Smooth muscle cell (in vitro differentiated cells): ENCODE results near the gene UST. TPM values are rescaled to one million over a fixed set of nuclear protein-coding genes. Genes with fewer than 3 reads are reported as not detected.

Experiments
- DNase-seq: peaks from one replicate; lab custom pipeline; 2025; ENCODE audit not compliant: unreplicated experiment; lab: John Stamatoyannopoulos, UW
- H2AFZ ChIP-seq: fragments of 200-600 bp; sonication (generic); 2 replicates; pipeline ENCODE4 v1.6.0; 2016; ENCODE audit warnings: antibody characterized with exemption, low read depth, mild to moderate bottlenecking
- H3F3A ChIP-seq: fragments of 200-600 bp; sonication (generic); 2 replicates; pipeline ENCODE4 v1.6.0; 2017; ENCODE audit warnings: antibody characterized with exemption, low read depth
- H3K27ac ChIP-seq: fragments of 200-600 bp; sonication (generic); 2 replicates; pipeline ENCODE4 v1.5.1; 2016; ENCODE audit warnings: low read depth, mild to moderate bottlenecking
- H3K27me3 ChIP-seq: fragments of 200-600 bp; sonication (generic); 2 replicates; pipeline ENCODE4 v1.6.1; 2016; ENCODE audit warnings: low read depth, mild to moderate bottlenecking
- H3K36me3 ChIP-seq: fragments of 200-600 bp; sonication (generic); 2 replicates; pipeline ENCODE4 v1.5.1; 2016; ENCODE audit warnings: low read depth
- H3K4me1 ChIP-seq: fragments of 200-600 bp; sonication (generic); 2 replicates; pipeline ENCODE4 v1.5.1; 2016; ENCODE audit warnings: low read depth
- H3K4me2 ChIP-seq: fragments of 200-600 bp; sonication (generic); 2 replicates; pipeline ENCODE4 v1.6.0; 2016; ENCODE audit warnings: mild to moderate bottlenecking
- H3K4me3 ChIP-seq: fragments of 200-600 bp; sonication (generic); 2 replicates; pipeline ENCODE4 v1.5.1; 2016; ENCODE audit warnings: mild to moderate bottlenecking
- H3K79me2 ChIP-seq: fragments of 200-600 bp; sonication (generic); 2 replicates; pipeline ENCODE4 v1.6.0; 2016; ENCODE audit warnings: low read depth, mild to moderate bottlenecking
- H3K9ac ChIP-seq: fragments of 200-600 bp; sonication (generic); 2 replicates; pipeline ENCODE4 v1.6.0; 2016; ENCODE audit warnings: low read depth
- H3K9me3 ChIP-seq: fragments of 200-600 bp; sonication (generic); replicated peaks from 2 replicates; pipeline ENCODE4 v1.5.1; 2016; ENCODE audit warnings: low read depth
- H4K20me1 ChIP-seq: fragments of 200-600 bp; sonication (generic); 2 replicates; pipeline ENCODE4 v1.6.0; 2016; ENCODE audit warnings: low read depth
- CTCF ChIP-seq: fragments of 200-600 bp; sonication (generic); IDR thresholded peaks from 2 replicates; pipeline ENCODE4 v1.5.1; 2017; ENCODE audit warnings: borderline replicate concordance, mild to moderate bottlenecking, antibody characterized with exemption; ENCODE audit not compliant: insufficient read depth, poor library complexity, severe bottlenecking
- WGBS: methylation state at CpG from one replicate; pipeline ENCODE4 v1.1.7; 2016; ENCODE audit warnings: low lambda C conversion rate; 5-methylcytosine and 5-hydroxymethylcytosine counted together
- polyA plus RNA-seq: library from polyadenylated mRNA; unstranded; fragments of >200 nt; fragmentation: Nextera tagmentation; extraction: Ambion mirVana; gene quantifications from 2 replicates; pipeline ENCODE4 v1.2.1, GENCODE V29; 2016
- total RNA-seq: library from RNA; depleted of rRNA; stranded (reverse); fragments of >200 nt; gene quantifications from 2 replicates; pipeline ENCODE4 v1.2.3, GENCODE V29; 2014

UST gene
- total and polyA plus RNA-seq, 2 experiments from 2014 or later = 16.1 to 19.5 TPM

GRCh38 chr6:149064660-149065015 is 317.8 kb downstream of the UST start:
- 64% methylated on average over 7 of the region's 7 CpGs for WGBS
- H3K27ac ChIP-seq = peak overlapping the region; percentile 8

DNA sequence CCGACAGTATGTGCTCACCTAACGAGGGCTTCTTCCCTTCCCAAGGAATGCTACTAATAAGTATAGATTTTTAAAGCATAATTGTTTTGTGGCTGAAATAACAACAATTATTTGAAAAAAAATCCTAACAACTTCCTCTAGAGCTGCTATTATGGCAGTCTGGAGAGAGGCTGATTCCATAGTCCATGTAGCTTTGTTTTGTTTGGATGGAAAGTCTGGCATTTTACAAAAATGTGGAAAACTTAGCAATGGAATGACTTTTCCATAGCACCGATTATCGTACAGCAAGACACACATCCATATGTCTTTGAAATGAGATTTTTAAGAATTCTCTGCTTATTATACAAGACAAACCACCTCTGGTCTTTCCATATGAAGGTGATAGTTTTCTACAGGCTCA is 318.3 kb downstream of the UST start:
- Histone ChIP-seq H3K27me3 (no peaks in the 10 kb centered on the region), H3K36me3 (no peaks in the 10 kb centered on the region), H3K79me2 (no peaks in the 10 kb centered on the region), H3K27ac (peak overlapping the region; percentile 8), H3K4me2 (no peak overlapping the region), H3F3A (no peaks in the 10 kb centered on the region), H4K20me1 (no peaks in the 10 kb centered on the region), H3K4me3 (no peak overlapping the region), H3K9me3 (no peaks in the 10 kb centered on the region), H2AFZ (no peak overlapping the region), H3K4me1 (no peaks in the 10 kb centered on the region), H3K9ac (no peak overlapping the region)
- WGBS = 92% methylated on average over 4 of the region's 4 CpGs
- DNase-seq = no peak
- TF ChIP-seq CTCF = no peak

More at GRCh38 chr6:149064660-149065015, 317.8 kb downstream of the UST start:
- no peaks in the 10 kb centered on the region for H3K36me3 ChIP-seq
- no peak overlapping the region for H3K4me3 ChIP-seq
- H3K9ac ChIP-seq = no peak overlapping the region
- peaks cover 4% of the 10 kb centered on the region for H3F3A ChIP-seq
- H3K79me2 ChIP-seq = no peaks in the 10 kb centered on the region
- no peak overlapping the region for H3K4me2 ChIP-seq
- TF ChIP-seq CTCF = no peak
- no peaks in the 10 kb centered on the region for H3K4me1 ChIP-seq
- H3K9me3 ChIP-seq = no peaks in the 10 kb centered on the region
- DNase-seq = no peak
- no peaks in the 10 kb centered on the region for H4K20me1 ChIP-seq
- H3K27me3 ChIP-seq = no peaks in the 10 kb centered on the region
- no peak overlapping the region for H2AFZ ChIP-seq

GRCh38 chr6:149065658-149066556 is 319.1 kb downstream of the UST start:
- Histone ChIP-seq H3K4me3 (no peak overlapping the region), H3F3A (no peaks in the 10 kb centered on the region), H3K79me2 (no peaks in the 10 kb centered on the region), H3K27ac (peak overlapping the region; percentile 8), H2AFZ (no peak overlapping the region), H3K27me3 (no peaks in the 10 kb centered on the region), H3K36me3 (no peaks in the 10 kb centered on the region), H3K4me1 (no peaks in the 10 kb centered on the region), H3K9ac (no peak overlapping the region), H4K20me1 (no peaks in the 10 kb centered on the region), H3K4me2 (peak overlapping the region; percentile 8), H3K9me3 (no peaks in the 10 kb centered on the region)
- DNase-seq = no peak
- 79% methylated on average over 8 of the region's 8 CpGs for WGBS
- no peak for TF ChIP-seq CTCF

- WGBS = 98% methylated on average over 4 of the region's 4 CpGs
- H3K4me1 ChIP-seq = no peaks in the 10 kb centered on the region
- no peaks in the 10 kb centered on the region for H3K9me3 ChIP-seq
- no peak for DNase-seq
- H2AFZ ChIP-seq = no peak overlapping the region
- H3K27ac ChIP-seq = no peak overlapping the region
- H3K4me2 ChIP-seq = no peak overlapping the region
- H3K9ac ChIP-seq = no peak overlapping the region
- no peak for TF ChIP-seq CTCF
- no peaks in the 10 kb centered on the region for H3F3A ChIP-seq
- H4K20me1 ChIP-seq = no peaks in the 10 kb centered on the region
- no peaks in the 10 kb centered on the region for H3K27me3 ChIP-seq
- H3K4me3 ChIP-seq = no peak overlapping the region
- no peaks in the 10 kb centered on the region for H3K36me3 ChIP-seq
- H3K79me2 ChIP-seq = no peaks in the 10 kb centered on the region
Measured at GRCh38 chr6:149071997-149072396, 325.2 kb downstream of the UST start.
